Ovary (tissue), 9 donors: ENCODE results near the gene CCDC88B. TPM values are rescaled to one million over a fixed set of nuclear protein-coding genes. Genes with fewer than 3 reads are reported as not detected.
A peak's percentile ranks its signal among the peaks of the same experiment; 100 is the strongest.

Experiments
- DNase-seq, 5 donors: peaks; one replicate each; pipeline ENCODE4 v3.0.0-alpha.2; 2019 to 2020
- H3K27ac ChIP-seq, 2 donors: fragments of 200-600 bp; one replicate each; pipeline versions ENCODE4 v1.5.1 to v1.8.0; 2019 to 2022
- H3K27me3 ChIP-seq: fragments of 200-600 bp; one replicate; pipeline ENCODE4 v1.8.0; 2022
- H3K36me3 ChIP-seq: fragments of 200-600 bp; sonication (generic); one replicate; pipeline ENCODE4 v1.5.1; 2019
- H3K4me1 ChIP-seq: one replicate; pipeline ENCODE4 v1.8.1; 2013; ENCODE audit warnings: mild to moderate bottlenecking, moderate library complexity; ENCODE audit not compliant: insufficient read depth
- H3K4me3 ChIP-seq: fragments of 200-600 bp; sonication (generic); one replicate; pipeline ENCODE4 v1.5.1; 2017
- H3K9me3 ChIP-seq, 2 donors: fragments of 200-600 bp in 1 of 2; sonication (generic) in 1 of 2; one replicate each; pipeline versions ENCODE4 v1.5.1 to v1.8.1; 2013 to 2019; ENCODE audit warnings: mild to moderate bottlenecking in 1 of 2, moderate library complexity in 1 of 2
- CTCF ChIP-seq, 3 donors: fragments of 450-650 bp in 2 of 3; fragments of 200-600 bp in 1 of 3; IDR thresholded peaks; one replicate each; pipeline versions ENCODE4 v1.5.1 to v1.8.0; 2016 to 2022; ENCODE audit warnings: antibody characterized with exemption in 3 of 3, mild to moderate bottlenecking in 1 of 3
- EP300 ChIP-seq: sonication (generic); formaldehyde crosslinking; IDR thresholded peaks from one replicate; pipeline ENCODE4 v1.6.1; 2017; ENCODE audit warnings: antibody characterized with exemption
- POLR2A ChIP-seq: fragments of 450-650 bp; IDR thresholded peaks from one replicate; pipeline ENCODE4 v1.6.1; 2017; ENCODE audit warnings: antibody characterized with exemption, mild to moderate bottlenecking, moderate library complexity
- WGBS, 3 donors: extraction: QIAGEN DNeasy Blood & Tissue Kit in 1 of 3; methylation state at CpG; one replicate each; pipeline versions ENCODE4 v1.1.5 to v1.1.7; 2013 to 2017; 5-methylcytosine and 5-hydroxymethylcytosine counted together
- intact Hi-C, 4 donors: fragments of 100-400 bp; cut with DNase I; formaldehyde crosslinking; loops; one replicate each; pipeline versions ENCODE4 v1.11.0 to v1.15.1; 2022 to 2023
- microRNA counts: library from miRNA; unstranded; fragments of <30 nt; microRNA quantifications from one replicate; lab custom pipeline; 2016
- microRNA-seq, 3 donors: library from miRNA; unstranded; fragments of <30 nt; microRNA quantifications; one replicate each; pipeline versions ENCODE4 to v1.2.0, GENCODE V29; 2019 to 2020
- polyA plus RNA-seq, 2 donors: library from polyadenylated mRNA; stranded (reverse); fragments of 200-250 nt in 1 of 2; fragments of 350-450 nt in 1 of 2; fragmentation: Illumina TruSeq in 1 of 2; extraction: RNeasy Lipid Tissue Mini Kit (QIAGEN cat#74804) in 1 of 2; gene quantifications; one replicate each; pipeline ENCODE4 v1.2.3, GENCODE V29; 2013 to 2014
- small RNA-seq: library from RNA; depleted of rRNA; stranded (forward); fragments of <200 nt; gene quantifications from one replicate; pipeline ENCODE3, GENCODE V24; 2016
- total RNA-seq, 7 donors: library from RNA; depleted of rRNA in 2 of 7; stranded (reverse); fragments of >200 nt in 2 of 7; fragmentation: NEBNext Ultra II Directional in 3 of 7; extraction: Animal tissue kit (Norgen Biotek cat#: 25700) in 3 of 7; gene quantifications; one replicate each; pipeline versions ENCODE4 v1.1.0 to v1.2.4, GENCODE V29; 2016 to 2023
- donor health status: DM: no; HTN: no; CAD: no; lungs with moderate emphysema.
- donor health status: DM: no; HTN: no; CAD: no.
- donor health status: Bipolar disorder and iron deficiency.
- donor health status: DM: yes; HTN: yes; CAD: no.
- donor health status: DM: no; HTN: no; CAD: no.
- donor health status: DM: yes; HTN: yes; CAD: no.

The CCDC88B gene
- total and polyA plus RNA-seq, 9 donors: 0.95 to 7.5 (median 3.5) TPM

GRCh38 chr11:64400667-64401066 lies 60.7 kb downstream of the CCDC88B start:
- no peaks in the 10 kb centered on the region for H3K9me3 ChIP-seq
- no peaks in the 10 kb centered on the region for H3K27me3 ChIP-seq
- H3K4me1 ChIP-seq: no peaks in the 10 kb centered on the region
- H3K4me3 ChIP-seq: no peak overlapping the region
- intact Hi-C loops: no loop called here
- TF ChIP-seq EP300 (no peak), POLR2A (no peak), CTCF (IDR thresholded peaks at IDR 0.05) (no peak)
- no peak for DNase-seq
- H3K27ac ChIP-seq: no peak overlapping the region
- 82 to 86% (median 85%) methylated on average over 3 of the region's 3 CpGs for WGBS, 3 donors
- H3K36me3 ChIP-seq: no peaks in the 10 kb centered on the region

GRCh38 chr11:64401775-64402174 lies 61.8 kb downstream of the CCDC88B start:
- Histone ChIP-seq H3K36me3 (no peaks in the 10 kb centered on the region), H3K27me3 (no peaks in the 10 kb centered on the region), H3K27ac (no peak overlapping the region), H3K9me3 (no peaks in the 10 kb centered on the region), H3K4me3 (no peak overlapping the region), H3K4me1 (peaks cover 1% of the 10 kb centered on the region)
- 81 to 89% (median 87%) methylated on average over 7 of the region's 7 CpGs for WGBS, 3 donors
- intact Hi-C loops: no loop called here
- DNase-seq: no peak
- TF ChIP-seq POLR2A (no peak), EP300 (no peak), CTCF (IDR thresholded peaks at IDR 0.05) (no peak)

GRCh38 chr11:64403106-64403505 lies 63.1 kb downstream of the CCDC88B start:
- 72 to 77% (median 75%) methylated on average over 5 of the region's 5 CpGs for WGBS, 3 donors
- TF ChIP-seq POLR2A: no peak
- no peak for TF ChIP-seq CTCF (IDR thresholded peaks at IDR 0.05)
- TF ChIP-seq EP300: no peak
- DNase-seq: no peak
- H3K36me3 ChIP-seq: no peaks in the 10 kb centered on the region
- peaks cover 1% of the 10 kb centered on the region for H3K4me1 ChIP-seq
- H3K4me3 ChIP-seq: no peak overlapping the region
- H3K27me3 ChIP-seq: no peaks in the 10 kb centered on the region
- no peaks in the 10 kb centered on the region for H3K9me3 ChIP-seq
- no peak overlapping the region for H3K27ac ChIP-seq
- intact Hi-C loops: no loop called here

- peaks cover 1% of the 10 kb centered on the region for H3K4me1 ChIP-seq
- H3K4me3 ChIP-seq: no peak overlapping the region
- no peaks in the 10 kb centered on the region for H3K36me3 ChIP-seq
- H3K27me3 ChIP-seq: no peaks in the 10 kb centered on the region
- no peaks in the 10 kb centered on the region for H3K9me3 ChIP-seq
- DNase-seq: peak in 4 of 5 donors; percentile 51 to 78 (median 56)
- WGBS, 3 donors: 12 to 19% (median 15%) methylated on average over 10 of the region's 10 CpGs
- TF ChIP-seq POLR2A (no peak), CTCF (IDR thresholded peaks at IDR 0.05) (no peak), EP300 (no peak)
- no peak overlapping the region for H3K27ac ChIP-seq
- intact Hi-C loops: no loop called here
Measured at GRCh38 chr11:64406221-64406946, 66.4 kb downstream of the CCDC88B start.

MicroRNAs within 50 kb of the gene (microRNA counts, 767-probe panel; counts per million panel counts)
- microRNA hsa-miR-1237 (lab: Ali Mortazavi, UCI): 530 counts per million, percentile 78 among the panel's probes with 10 or more counts

Small RNA genes lying within 50 kb of the gene (microRNA-seq; reads per million reads assigned to microRNA genes)
- 0 to 0.63 (median 0.18) reads per million in 3 donors for gene MIR1237
- 0 to 0.18 (median 0.16) reads per million in 3 donors for gene MIR7155

Small RNA genes lying within 50 kb of the gene (small RNA-seq; reads per million reads assigned to genes)
- not detected for gene MIR1237
- gene MIR7155: not detected
- gene RF00019: not detected

Other genes with a start within 250 kb of the CCDC88B start
- 10 to 100 TPM; 24.9 to 50.2 (median 34.2) TPM for gene MACROD1, start 174.1 kb upstream of the CCDC88B start, total RNA-seq
- 10 to 100 TPM; 21.1 to 24.1 TPM for gene MACROD1, start 174.1 kb upstream of the CCDC88B start, polyA plus RNA-seq
- gene STIP1, start 154.0 kb upstream of the CCDC88B start, total RNA-seq: 100 to 1,000 TPM in 4 of 7 donors, 10 to 100 TPM in 3; 56.8 to 178 (median 111) TPM
- 100 to 1,000 TPM in 1 of 2 donors, 10 to 100 TPM in 1; 48.4 to 238 TPM for gene STIP1, start 154.0 kb upstream of the CCDC88B start, polyA plus RNA-seq
- gene FERMT3, start 133.5 kb upstream of the CCDC88B start, total RNA-seq: 10 to 100 TPM in 2 of 7 donors, 1 to 10 TPM in 5; 3.7 to 19.7 (median 7.5) TPM
- 1 to 10 TPM; 2.2 to 6.4 TPM for gene FERMT3, start 133.5 kb upstream of the CCDC88B start, polyA plus RNA-seq
- 10 to 100 TPM; 23.4 to 41.4 (median 32.6) TPM for gene TRPT1, start 114.0 kb upstream of the CCDC88B start, total RNA-seq
- gene TRPT1, start 114.0 kb upstream of the CCDC88B start, polyA plus RNA-seq: 10 to 100 TPM; 16.6 to 37.4 TPM
- gene NUDT22, start 113.9 kb upstream of the CCDC88B start, total RNA-seq: 10 to 100 TPM; 31.8 to 52.7 (median 42.2) TPM
- gene NUDT22, start 113.9 kb upstream of the CCDC88B start, polyA plus RNA-seq: 10 to 100 TPM in 1 of 2 donors, 1 to 10 TPM in 1; 4.8 to 32.3 TPM
- 10 to 100 TPM; 25.0 to 62.2 (median 43.1) TPM for gene DNAJC4, start 109.7 kb upstream of the CCDC88B start, total RNA-seq
- gene DNAJC4, start 109.7 kb upstream of the CCDC88B start, polyA plus RNA-seq: 10 to 100 TPM; 28.8 to 69.1 TPM
- gene VEGFB, start 105.6 kb upstream of the CCDC88B start, total RNA-seq: 100 to 1,000 TPM in 5 of 7 donors, 10 to 100 TPM in 2; 27.4 to 164 (median 125) TPM
- 100 to 1,000 TPM in 1 of 2 donors, 10 to 100 TPM in 1; 81.9 to 124 TPM for gene VEGFB, start 105.6 kb upstream of the CCDC88B start, polyA plus RNA-seq
- 10 to 100 TPM; 41.4 to 88.0 (median 49.5) TPM for gene FKBP2, start 99.1 kb upstream of the CCDC88B start, total RNA-seq
- 100 to 1,000 TPM in 1 of 2 donors, 10 to 100 TPM in 1; 25.1 to 132 TPM for gene FKBP2, start 99.1 kb upstream of the CCDC88B start, polyA plus RNA-seq
- gene PPP1R14B, start 93.3 kb upstream of the CCDC88B start, total RNA-seq: 10 to 100 TPM; 27.8 to 71.3 (median 60.3) TPM
- gene PPP1R14B, start 93.3 kb upstream of the CCDC88B start, polyA plus RNA-seq: 10 to 100 TPM; 15.1 to 36.0 TPM
- gene PLCB3, start 88.7 kb upstream of the CCDC88B start, total RNA-seq: 10 to 100 TPM; 13.5 to 44.8 (median 29.9) TPM
- gene PLCB3, start 88.7 kb upstream of the CCDC88B start, polyA plus RNA-seq: 10 to 100 TPM in 1 of 2 donors, 1 to 10 TPM in 1; 5.3 to 16.9 TPM
- 100 to 1,000 TPM in 1 of 7 donors, 10 to 100 TPM in 6; 54.8 to 125 (median 63.6) TPM for gene BAD, start 55.5 kb upstream of the CCDC88B start, total RNA-seq
- gene BAD, start 55.5 kb upstream of the CCDC88B start, polyA plus RNA-seq: 10 to 100 TPM in 1 of 2 donors, 1 to 10 TPM in 1; 3.4 to 81.9 TPM
- gene GPR137, start 54.4 kb upstream of the CCDC88B start, total RNA-seq: 10 to 100 TPM in 6 of 7 donors, 1 to 10 TPM in 1; 9.1 to 30.9 (median 23.8) TPM
- 10 to 100 TPM in 1 of 2 donors, 1 to 10 TPM in 1; 3.1 to 23.2 TPM for gene GPR137, start 54.4 kb upstream of the CCDC88B start, polyA plus RNA-seq
- gene KCNK4, start 48.9 kb upstream of the CCDC88B start, total RNA-seq: not detected
- gene KCNK4, start 48.9 kb upstream of the CCDC88B start, polyA plus RNA-seq: not detected
- gene CATSPERZ, start 39.8 kb upstream of the CCDC88B start, total RNA-seq: not detected
- not detected for gene CATSPERZ, start 39.8 kb upstream of the CCDC88B start, polyA plus RNA-seq
- 10 to 100 TPM in 6 of 7 donors, 1 to 10 TPM in 1; 9.2 to 17.4 (median 15.7) TPM for gene ESRRA, start 34.7 kb upstream of the CCDC88B start, total RNA-seq
- 10 to 100 TPM in 1 of 2 donors, 1 to 10 TPM in 1; 2.3 to 11.9 TPM for gene ESRRA, start 34.7 kb upstream of the CCDC88B start, polyA plus RNA-seq
- 100 to 1,000 TPM; 207 to 432 (median 275) TPM for gene TRMT112, start 22.6 kb upstream of the CCDC88B start, total RNA-seq
- gene TRMT112, start 22.6 kb upstream of the CCDC88B start, polyA plus RNA-seq: 100 to 1,000 TPM; 272 to 383 TPM
- gene PRDX5, start 22.1 kb upstream of the CCDC88B start, total RNA-seq: 100 to 1,000 TPM; 160 to 400 (median 192) TPM
- gene PRDX5, start 22.1 kb upstream of the CCDC88B start, polyA plus RNA-seq: 100 to 1,000 TPM; 272 to 334 TPM
- gene RPS6KA4, start 19.0 kb downstream of the CCDC88B start, total RNA-seq: 10 to 100 TPM in 6 of 7 donors, 1 to 10 TPM in 1; 7.3 to 31.4 (median 16.9) TPM
- 10 to 100 TPM in 1 of 2 donors, 1 to 10 TPM in 1; 4.0 to 12.1 TPM for gene RPS6KA4, start 19.0 kb downstream of the CCDC88B start, polyA plus RNA-seq
- under 1 TPM in 5 of 7 donors, not detected in 2; 0.12 to 0.65 (median 0.15) TPM for gene SLC22A11, start 215.7 kb downstream of the CCDC88B start, total RNA-seq
- gene SLC22A11, start 215.7 kb downstream of the CCDC88B start, polyA plus RNA-seq: under 1 TPM in 1 of 2 donors, not detected in 1; 0.13 TPM